Adrenal gland (tissue), 12 donors: ENCODE measurements around the gene LRRC71. TPM values are rescaled to one million over a fixed set of nuclear protein-coding genes. Genes with fewer than 3 reads are reported as not detected.

Experiments used
- DNase-seq, 7 donors: peaks; one replicate each; pipeline ENCODE4 v3.0.0-alpha.2; 2019 to 2020
- H3K27ac ChIP-seq, 5 donors: fragments of 200-600 bp; sonication (generic) in 4 of 5; 1 replicate in 3 of 5; 2 replicates in 2 of 5; pipeline versions ENCODE4 v1.5.1 to v1.8.0; 2016 to 2020; ENCODE audit warnings: mild to moderate bottlenecking in 1 of 5
- H3K27me3 ChIP-seq: fragments of 200-600 bp; 2 replicates; pipeline ENCODE4 v1.8.0; 2021
- H3K36me3 ChIP-seq, 2 donors: fragments of 200-600 bp; replicated peaks in 1 of 2; 1 replicate in 1 of 2; 2 replicates in 1 of 2; pipeline versions ENCODE4 v1.5.1 to v1.8.0; 2018 to 2022
- H3K4me1 ChIP-seq, 2 donors: fragments of 200-600 bp; replicated peaks in 1 of 2; 1 replicate in 1 of 2; 2 replicates in 1 of 2; pipeline versions ENCODE4 v1.5.1 to v1.8.0; 2018 to 2021
- H3K4me3 ChIP-seq, 4 donors: fragments of 200-600 bp; sonication (generic) in 3 of 4; one replicate each; pipeline ENCODE4 v1.5.1; 2016 to 2018
- H3K9me3 ChIP-seq, 3 donors: fragments of 200-600 bp; sonication (generic) in 1 of 3; replicated peaks in 1 of 3; 1 replicate in 2 of 3; 2 replicates in 1 of 3; pipeline versions ENCODE4 v1.5.1 to v1.8.0; 2016 to 2021
- CTCF ChIP-seq, 6 experiments: fragments of 450-650 bp in 4 of 6; fragments of 200-600 bp in 2 of 6; sonication (generic) in 1 of 6; IDR thresholded peaks; 1 replicate in 5 of 6; 2 replicates in 1 of 6; pipeline versions ENCODE4 v1.5.1 to v1.8.0; 2016 to 2021; ENCODE audit warnings: antibody characterized with exemption in 6 of 6, mild to moderate bottlenecking in 2 of 6, moderate library complexity in 1 of 6
- POLR2A ChIP-seq, 2 donors: fragments of 450-650 bp; IDR thresholded peaks; one replicate each; pipeline ENCODE4 v1.6.1; 2017; ENCODE audit warnings: antibody characterized with exemption in 2 of 2, mild to moderate bottlenecking in 2 of 2, moderate library complexity in 1 of 2
- WGBS, 4 donors: extraction: QIAGEN DNeasy Blood & Tissue Kit in 2 of 4; methylation state at CpG; one replicate each; pipeline versions ENCODE4 v1.1.5 to v1.1.7; 2013 to 2017; 5-methylcytosine and 5-hydroxymethylcytosine counted together
- intact Hi-C, 2 donors: fragments of 100-400 bp; cut with DNase I; formaldehyde crosslinking; loops; one replicate each; pipeline versions ENCODE4 v1.14.1 to v1.15.0; 2022 to 2023
- polyA plus RNA-seq, 3 donors: library from polyadenylated mRNA; stranded (reverse); fragments of 200-250 nt in 2 of 3; fragments of 350-450 nt in 1 of 3; fragmentation: Illumina TruSeq in 1 of 3; extraction: RNeasy Lipid Tissue Mini Kit (QIAGEN cat#74804) in 1 of 3; gene quantifications; one replicate each; pipeline ENCODE4 v1.2.3, GENCODE V29; 2013 to 2014
- total RNA-seq, 9 donors: library from RNA; depleted of rRNA in 4 of 9; stranded (reverse); fragments of >200 nt in 4 of 9; fragments of 120-200 nt in 1 of 9; fragmentation: NEBNext Ultra II Directional in 1 of 9; extraction: Animal tissue kit (Norgen Biotek cat#: 25700) in 1 of 9; gene quantifications; one replicate each; pipeline versions ENCODE4 v1.1.0 to v1.2.4, GENCODE V29; 2013 to 2023
- donor health status: healthy with polysubstance abuse.
- donor health status: Bipolar disorder and iron deficiency.
- donor health status: DM: yes; HTN: yes; CAD: no.
- donor health status: DM: no; HTN: no; CAD: no.
- donor health status: DM: no; HTN: no; CAD: no.
- donor health status: DM: yes; HTN: yes; CAD: no.

Gene LRRC71
- total and polyA plus RNA-seq, 12 donors, result 0.11 to 4.6 (median 0.27) TPM; not detected in 4

- Histone ChIP-seq H3K4me1 (no peaks in the 10 kb centered on the region), H3K9me3 (no peaks in the 10 kb centered on the region), H3K27ac (no peak overlapping the region), H3K27me3 (no peaks in the 10 kb centered on the region), H3K4me3 (no peak overlapping the region), H3K36me3 (no peaks in the 10 kb centered on the region)
- no peak for TF ChIP-seq CTCF (IDR thresholded peaks at IDR 0.05)
- TF ChIP-seq POLR2A (IDR thresholded peaks at IDR 0.05), result no peak
- 87 to 95% (median 92%) methylated on average over 17 to 21 of the region's 21 CpGs for WGBS, 4 donors
- DNase-seq, result no peak
- intact Hi-C loops, result no loop called here
These were observed 40.6 kb upstream of the LRRC71 start for GRCh38 chr1:156879876-156880275.

GRCh38 chr1:156880473-156880872, 40.0 kb upstream of the LRRC71 start:
- TF ChIP-seq CTCF (IDR thresholded peaks at IDR 0.05) (no peak), POLR2A (IDR thresholded peaks at IDR 0.05) (no peak)
- no peaks in the 10 kb centered on the region for H3K36me3 ChIP-seq
- intact Hi-C loops, result no loop called here
- no peak overlapping the region for H3K27ac ChIP-seq
- no peaks in the 10 kb centered on the region for H3K4me1 ChIP-seq
- no peaks in the 10 kb centered on the region for H3K27me3 ChIP-seq
- H3K9me3 ChIP-seq, result no peaks in the 10 kb centered on the region
- DNase-seq, result no peak
- WGBS, 4 donors, result 57 to 84% (median 68%) methylated on average over 2 to 5 of the region's 5 CpGs
- no peak overlapping the region for H3K4me3 ChIP-seq

- TF ChIP-seq POLR2A (IDR thresholded peaks at IDR 0.05), result no peak
- TF ChIP-seq CTCF (IDR thresholded peaks at IDR 0.05), result no peak
- Histone ChIP-seq H3K9me3 (no peaks in the 10 kb centered on the region), H3K27me3 (no peaks in the 10 kb centered on the region), H3K4me3 (no peak overlapping the region), H3K27ac (no peak overlapping the region), H3K4me1 (no peaks in the 10 kb centered on the region), H3K36me3 (no peaks in the 10 kb centered on the region)
- no peak for DNase-seq
- intact Hi-C loops, result no loop called here
- 49 to 71% (median 69%) methylated on average over 7 to 10 of the region's 10 CpGs for WGBS, 4 donors
These were observed 39.3 kb upstream of the LRRC71 start for GRCh38 chr1:156881101-156881500.

GRCh38 chr1:156881663-156882062, 38.8 kb upstream of the LRRC71 start:
- WGBS, 4 donors, result 51 to 70% (median 61%) methylated on average over 3 to 4 of the region's 4 CpGs
- intact Hi-C loops, result no loop called here
- DNase-seq, result no peak
- Histone ChIP-seq H3K27me3 (no peaks in the 10 kb centered on the region), H3K36me3 (no peaks in the 10 kb centered on the region), H3K9me3 (no peaks in the 10 kb centered on the region), H3K4me3 (no peak overlapping the region), H3K4me1 (no peaks in the 10 kb centered on the region), H3K27ac (no peak overlapping the region)
- TF ChIP-seq POLR2A (IDR thresholded peaks at IDR 0.05) (no peak), CTCF (IDR thresholded peaks at IDR 0.05) (no peak)
